Measurements from ENCODE around the gene PRH1. TPM values are rescaled to one million over a fixed set of nuclear protein-coding genes. Genes with fewer than 3 reads are reported as not detected.

The PRH1 gene
- total RNA-seq, 1 donor, result 30.2 TPM

- peak; percentile 13 for DNase-seq (ENCODE audit: low read depth)
- no peak overlapping the region for H3K4me3 ChIP-seq (ENCODE audit: low read depth, low read length)
- TF ChIP-seq CTCF (IDR thresholded peaks at IDR 0.05; ENCODE audit: insufficient read depth, low read depth, low read length), result no peak
These were observed 10.7 kb downstream of the PRH1 start for GRCh38 chr12:10873378-10873777.

- DNase-seq (ENCODE audit: low read depth), result no peak
- peak; percentile 7 for TF ChIP-seq CTCF (IDR thresholded peaks at IDR 0.05; ENCODE audit: insufficient read depth, low read depth, low read length)
- no peak overlapping the region for H3K4me3 ChIP-seq (ENCODE audit: low read depth, low read length)
These were observed 16.7 kb downstream of the PRH1 start for GRCh38 chr12:10867381-10867780.

GRCh38 chr12:10863512-10864218 lies 20.4 kb downstream of the PRH1 start:
- no peak for TF ChIP-seq CTCF (IDR thresholded peaks at IDR 0.05; ENCODE audit: insufficient read depth, low read depth, low read length)
- DNase-seq (ENCODE audit: low read depth), result no peak
- H3K4me3 ChIP-seq (ENCODE audit: low read depth, low read length), result no peak overlapping the region

GRCh38 chr12:10861366-10861765 lies 22.7 kb downstream of the PRH1 start:
- DNase-seq (ENCODE audit: low read depth), result no peak
- no peak for TF ChIP-seq CTCF (IDR thresholded peaks at IDR 0.05; ENCODE audit: insufficient read depth, low read depth, low read length)

GRCh38 chr12:10855807-10856206 lies 28.2 kb downstream of the PRH1 start:
- no peak for TF ChIP-seq CTCF (IDR thresholded peaks at IDR 0.05; ENCODE audit: insufficient read depth, low read depth, low read length)
- no peak overlapping the region for H3K4me3 ChIP-seq (ENCODE audit: low read depth, low read length)
- DNase-seq (ENCODE audit: low read depth), result no peak

More at GRCh38 chr12:10861366-10861765, 22.7 kb downstream of the PRH1 start:
- H3K4me3 ChIP-seq (ENCODE audit: low read depth, low read length), result no peak overlapping the region

- H3K4me3 ChIP-seq (ENCODE audit: low read depth, low read length), result no peak overlapping the region
- TF ChIP-seq CTCF (IDR thresholded peaks at IDR 0.05; ENCODE audit: insufficient read depth, low read depth, low read length), result no peak
- no peak for DNase-seq (ENCODE audit: low read depth)
These were observed 30.3 kb downstream of the PRH1 start for GRCh38 chr12:10853776-10854175.
